ENCODE measurements around the gene ARF1. TPM values are rescaled to one million over a fixed set of nuclear protein-coding genes. Genes with fewer than 3 reads are reported as not detected.

ARF1 gene
- polyA plus RNA-seq, 3 donors = 580 to 789 (median 603) TPM

DNA sequence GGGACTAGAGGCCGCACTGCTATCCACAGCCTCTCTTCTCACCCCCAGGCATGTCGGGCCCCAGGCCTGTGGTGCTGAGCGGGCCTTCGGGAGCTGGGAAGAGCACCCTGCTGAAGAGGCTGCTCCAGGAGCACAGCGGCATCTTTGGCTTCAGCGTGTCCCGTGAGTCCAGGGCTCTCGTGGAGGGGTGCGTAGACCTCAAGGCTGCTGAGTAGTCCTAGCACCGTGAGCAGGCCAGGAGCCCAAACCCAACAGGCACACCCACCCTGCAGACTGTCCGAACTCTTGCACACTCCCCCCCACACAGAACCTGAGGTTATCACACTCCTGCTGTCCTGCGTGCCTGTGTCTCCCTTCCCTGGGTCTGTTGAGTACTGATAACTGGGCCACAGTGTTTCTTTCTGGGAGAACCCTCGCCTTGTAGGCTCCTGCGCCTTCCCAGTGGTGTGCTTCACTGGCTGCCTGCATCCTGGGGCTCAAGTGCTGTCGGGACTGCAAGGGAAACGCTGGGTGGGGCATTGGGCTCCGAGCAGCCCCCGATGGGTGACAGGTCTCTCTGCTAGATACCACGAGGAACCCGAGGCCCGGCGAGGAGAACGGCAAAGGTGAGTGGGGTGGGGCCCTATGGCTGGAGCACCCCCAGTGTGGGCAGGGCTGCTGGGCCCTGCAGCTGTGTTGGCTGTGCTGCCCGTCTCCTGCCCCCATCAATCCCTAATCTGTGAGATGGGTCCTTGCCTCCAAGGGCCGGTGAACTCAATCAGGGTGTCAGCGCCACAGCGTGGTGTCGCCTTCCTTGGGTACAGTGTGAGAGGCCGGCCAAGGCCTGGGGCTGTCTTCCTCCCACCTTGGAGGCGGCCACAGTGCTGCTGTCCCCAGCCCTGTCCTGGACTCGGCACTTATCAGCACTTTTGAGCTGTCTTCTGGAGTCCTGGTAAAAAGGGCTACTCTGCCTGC lies 63.2 kb downstream of the ARF1 start:
- peaks cover 16 to 19% of the 10 kb centered on the region in 2 donors for H3K4me1 ChIP-seq (ENCODE audit: control insufficient read depth in 1 of 2, insufficient read depth in 2 of 2, low read length in 2 of 2)
- peaks cover 31% of the 10 kb centered on the region for H3K4me1 Mint-ChIP-seq

More for the DNA sequence above, 63.2 kb downstream of the ARF1 start:
- Histone ChIP-seq H3K4me3 (replicated peaks in 1 of 3; ENCODE audit: low read depth in 2 of 3, low read length in 3 of 3) (no peak overlapping the region), H3K9ac (ENCODE audit: insufficient read depth, low read length, poor library complexity, severe bottlenecking) (no peak overlapping the region), H3K9me3 (replicated peaks in 1 of 2; ENCODE audit: control insufficient read depth in 1 of 2, insufficient read depth in 1 of 2, low read length in 2 of 2) (no peaks in the 10 kb centered on the region), H3K36me3 (replicated peaks in 1 of 2; ENCODE audit: control insufficient read depth in 1 of 2, insufficient read depth in 2 of 2, low read length in 2 of 2) (peaks cover 36 to 40% of the 10 kb centered on the region in 2 donors), H3K27ac (ENCODE audit: low read depth in 1 of 2, low read length in 2 of 2) (no peak overlapping the region), H4K20me1 (ENCODE audit: insufficient read depth, low read length) (peaks cover 100% of the 10 kb centered on the region), H3K27me3 (ENCODE audit: control insufficient read depth in 2 of 2, insufficient read depth in 2 of 2, low read length in 2 of 2) (no peaks in the 10 kb centered on the region), H3K4me2 (replicated peaks; ENCODE audit: extremely low read depth, low read length, poor library complexity, severe bottlenecking) (no peak overlapping the region), H3K79me2 (ENCODE audit: insufficient read depth, low read length) (peaks cover 58% of the 10 kb centered on the region), H2AFZ (ENCODE audit: insufficient read depth, low read depth, low read length, poor library complexity, severe bottlenecking) (no peak overlapping the region)
- no peaks in the 10 kb centered on the region for H3K9me3 Mint-ChIP-seq
- no peak overlapping the region for H3K4me3 Mint-ChIP-seq
- H3K27ac Mint-ChIP-seq = peak overlapping the region in 2 of 7 donors; percentile 61 to 71
- H3K27me3 Mint-ChIP-seq (ENCODE audit: low read depth in 3 of 3) = peaks cover 0 to 4% (median 0%) of the 10 kb centered on the region in 3 donors
- WGBS (ENCODE audit: insufficient coverage) = 98% methylated on average over 28 of the region's 31 CpGs
- no peak for TF ChIP-seq CTCF (IDR thresholded peaks at IDR 0.05)
- DNase-seq = no peak
- H3K36me3 Mint-ChIP-seq = peaks cover 17 to 55% of the 10 kb centered on the region in 2 donors
- intact Hi-C loops (cut with micrococcal nuclease) = no loop called here

Measured in CD14-positive monocyte (primary cell).